Transverse colon (tissue), 4 donors: Measurements from ENCODE around the gene EPB41L4B.

ENCODE experiments used
- CTCF ChIP-seq, 5 experiments: fragments of 200-600 bp in 3 of 5; fragments of 450-650 bp in 2 of 5; sonication (generic) in 3 of 5; IDR thresholded peaks; 1 replicate in 2 of 5; 2 replicates in 3 of 5; pipeline ENCODE4 v1.5.1; 2016 to 2017; ENCODE audit warnings: antibody characterized with exemption in 5 of 5, inconsistent platforms in 3 of 5, mild to moderate bottlenecking in 2 of 5, moderate library complexity in 1 of 5
- POLR2AphosphoS5 ChIP-seq, 3 donors: sonication (generic); formaldehyde crosslinking; IDR thresholded peaks; one replicate each; pipeline ENCODE4 v1.6.1; 2016; ENCODE audit warnings: antibody characterized with exemption in 3 of 3

DNA sequence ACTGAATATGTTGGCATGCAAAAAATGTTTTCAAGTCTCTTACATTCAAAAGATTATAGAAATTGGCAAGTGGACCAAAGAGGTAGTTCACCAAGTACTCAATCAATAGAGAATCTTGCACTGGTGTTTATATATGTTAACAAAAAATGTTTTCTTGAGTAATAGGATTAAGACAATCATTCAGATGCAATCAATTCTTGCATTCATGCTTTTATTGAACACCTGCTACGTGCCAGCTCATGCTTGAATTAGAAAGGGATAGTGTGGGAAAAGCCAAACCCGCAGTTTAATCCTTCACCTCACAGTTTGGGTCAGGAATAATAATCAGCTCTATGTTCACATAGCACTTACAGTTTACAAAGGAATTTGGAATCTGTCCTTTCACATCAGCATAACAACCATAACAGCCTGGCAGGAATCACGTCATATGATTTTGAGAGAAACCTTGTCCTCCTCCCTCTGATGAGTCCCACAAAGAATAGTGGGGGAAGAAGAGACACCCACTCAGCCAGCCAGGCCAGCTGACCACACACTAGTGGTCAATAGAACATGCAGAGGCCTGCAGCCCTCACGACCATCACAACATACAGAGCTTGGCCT is 117.0 kb downstream of the EPB41L4B start:
- TF ChIP-seq CTCF (IDR thresholded peaks at IDR 0.05) (no peak), POLR2AphosphoS5 (IDR thresholded peaks at IDR 0.05) (no peak)
